GM12872 (cell line): ENCODE data around the gene PFKFB3.

Source experiments
- TF ChIP-seq, protein P1 (sequence below): IDR thresholded peaks from 3 replicates; pipeline ENCODE4 v1.5.1; 2011; ENCODE audit warnings: low read depth, mild to moderate bottlenecking, low read length, moderate library complexity; ENCODE audit not compliant: insufficient read depth

The PFKFB3 gene

GRCh38 chr10:6255548-6256061 lies 52.9 kb downstream of the PFKFB3 start:
- TF ChIP-seq, protein P1, sequence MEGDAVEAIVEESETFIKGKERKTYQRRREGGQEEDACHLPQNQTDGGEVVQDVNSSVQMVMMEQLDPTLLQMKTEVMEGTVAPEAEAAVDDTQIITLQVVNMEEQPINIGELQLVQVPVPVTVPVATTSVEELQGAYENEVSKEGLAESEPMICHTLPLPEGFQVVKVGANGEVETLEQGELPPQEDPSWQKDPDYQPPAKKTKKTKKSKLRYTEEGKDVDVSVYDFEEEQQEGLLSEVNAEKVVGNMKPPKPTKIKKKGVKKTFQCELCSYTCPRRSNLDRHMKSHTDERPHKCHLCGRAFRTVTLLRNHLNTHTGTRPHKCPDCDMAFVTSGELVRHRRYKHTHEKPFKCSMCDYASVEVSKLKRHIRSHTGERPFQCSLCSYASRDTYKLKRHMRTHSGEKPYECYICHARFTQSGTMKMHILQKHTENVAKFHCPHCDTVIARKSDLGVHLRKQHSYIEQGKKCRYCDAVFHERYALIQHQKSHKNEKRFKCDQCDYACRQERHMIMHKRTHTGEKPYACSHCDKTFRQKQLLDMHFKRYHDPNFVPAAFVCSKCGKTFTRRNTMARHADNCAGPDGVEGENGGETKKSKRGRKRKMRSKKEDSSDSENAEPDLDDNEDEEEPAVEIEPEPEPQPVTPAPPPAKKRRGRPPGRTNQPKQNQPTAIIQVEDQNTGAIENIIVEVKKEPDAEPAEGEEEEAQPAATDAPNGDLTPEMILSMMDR: no peak

DNA sequence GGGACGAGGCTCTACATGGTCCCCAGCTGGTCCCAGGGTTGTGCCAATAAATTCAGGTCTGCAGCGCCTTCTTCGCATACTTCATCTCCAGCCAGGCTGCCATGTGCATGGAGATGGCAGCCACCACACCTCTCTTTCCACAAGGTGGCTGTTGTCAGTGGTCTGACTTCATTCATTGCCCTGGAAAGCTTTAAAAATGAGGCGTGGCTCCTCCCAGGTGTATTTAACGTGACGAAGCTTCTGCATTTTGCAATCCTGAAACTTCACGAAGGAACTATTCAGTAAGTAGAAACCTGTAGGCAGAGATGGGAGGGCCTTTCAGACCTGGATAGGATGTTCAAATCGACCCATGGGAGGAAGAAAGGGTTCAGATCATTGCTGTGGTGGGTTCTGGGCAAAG lies 53.7 kb downstream of the PFKFB3 start:
- TF ChIP-seq, protein P1: no peak

- TF ChIP-seq, protein P1: no peak
Measured at GRCh38 chr10:6259153-6259552, 56.4 kb downstream of the PFKFB3 start.

DNA sequence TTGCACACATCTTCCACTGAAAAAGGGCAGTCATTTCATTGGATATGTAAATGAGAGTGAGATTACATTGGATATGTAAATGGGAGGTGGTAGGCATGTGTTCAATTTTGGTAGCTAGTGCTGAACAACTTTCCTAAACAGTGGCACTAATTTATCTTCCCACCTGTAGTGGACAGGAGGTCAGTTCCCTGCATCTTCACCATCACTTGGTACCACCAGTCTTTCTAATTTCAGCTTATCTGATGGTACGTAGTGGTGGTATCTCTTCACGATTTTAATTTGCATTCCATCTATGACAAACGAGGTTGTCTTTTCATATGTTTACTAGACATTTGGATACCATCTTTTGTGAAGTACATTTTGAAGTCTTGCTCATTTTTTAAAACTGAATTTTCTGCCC lies 58.1 kb downstream of the PFKFB3 start:
- TF ChIP-seq, protein P1: no peak

DNA sequence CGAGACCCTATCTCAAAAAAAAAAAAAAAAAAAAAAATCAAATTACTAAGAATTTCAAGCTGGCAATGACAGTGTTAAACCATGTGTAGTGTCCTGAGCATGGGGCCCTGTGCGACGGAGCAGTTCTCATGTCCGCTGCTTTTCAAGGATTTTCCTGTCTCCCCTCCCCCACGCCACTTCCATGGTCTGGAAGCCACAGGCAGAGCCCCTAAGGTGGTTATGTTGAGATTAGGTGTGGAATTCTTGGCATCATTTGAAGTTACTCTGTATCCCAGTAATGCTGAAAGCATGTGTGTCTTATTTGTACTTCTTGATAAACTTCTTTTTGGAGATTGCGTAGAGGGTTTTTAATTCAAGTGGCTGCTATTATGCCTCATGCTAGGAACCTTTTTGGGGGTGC lies 65.2 kb downstream of the PFKFB3 start:
- TF ChIP-seq, protein P1: no peak

- TF ChIP-seq, protein P1: no peak
Measured at GRCh38 chr10:6269432-6269831, 66.7 kb downstream of the PFKFB3 start.

GRCh38 chr10:6269953-6270867 lies 67.5 kb downstream of the PFKFB3 start:
- TF ChIP-seq, protein P1: no peak
